HG03108 (cell line): ENCODE data around the gene GUCY1A2.

Experiments used
- ATAC-seq: cut with Tn5 transposase; IDR thresholded peaks from one replicate; pipeline ENCODE4 v1.9.1; 2021; ENCODE audit warnings: moderate library complexity; ENCODE audit not compliant: unreplicated experiment

GUCY1A2 gene

DNA sequence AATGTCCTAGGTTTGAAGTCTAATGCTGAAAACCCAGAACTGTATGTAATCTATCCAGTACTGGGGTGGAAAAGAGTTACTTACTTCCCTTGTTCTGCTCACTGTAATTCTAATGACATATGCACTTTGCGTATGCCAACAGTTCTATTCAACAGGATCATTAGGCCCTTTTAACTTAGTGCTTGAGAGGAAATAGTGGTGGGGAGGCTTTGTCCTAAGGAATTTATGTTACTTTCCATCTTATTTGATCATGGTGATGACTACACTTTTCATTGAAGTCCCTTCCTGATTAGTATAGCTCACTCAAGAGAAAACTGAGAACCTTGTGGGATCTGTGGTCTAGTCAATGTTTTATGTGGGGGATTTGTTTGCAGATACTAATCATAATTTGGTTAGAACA lies 348.2 kb downstream of the GUCY1A2 start:
- no peak for ATAC-seq

- no peak for ATAC-seq
Observed at GRCh38 chr11:106668147-106668546, 350.1 kb downstream of the GUCY1A2 start.

DNA sequence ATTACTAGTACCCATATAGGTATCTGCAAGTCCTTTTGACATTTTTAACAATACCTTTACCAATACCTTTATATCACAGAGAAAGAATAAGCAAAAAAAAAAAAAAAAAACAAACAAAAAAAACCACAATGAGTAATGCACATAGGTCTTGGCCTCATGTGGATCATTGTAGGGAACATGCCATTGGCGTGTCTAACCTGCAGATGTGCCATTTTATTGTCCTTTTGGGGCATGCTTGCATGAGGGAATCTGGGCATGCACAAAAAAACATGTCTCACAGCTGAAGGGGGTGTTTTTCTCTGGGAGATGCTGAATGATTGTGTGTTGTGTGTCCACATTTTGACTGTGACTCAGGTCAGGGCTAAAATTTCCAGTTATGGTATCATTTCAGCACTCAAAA lies 361.6 kb downstream of the GUCY1A2 start:
- ATAC-seq: no peak

GRCh38 chr11:106644824-106645223 lies 373.5 kb downstream of the GUCY1A2 start:
- no peak for ATAC-seq

GRCh38 chr11:106642331-106642730 lies 375.9 kb downstream of the GUCY1A2 start:
- no peak for ATAC-seq

DNA sequence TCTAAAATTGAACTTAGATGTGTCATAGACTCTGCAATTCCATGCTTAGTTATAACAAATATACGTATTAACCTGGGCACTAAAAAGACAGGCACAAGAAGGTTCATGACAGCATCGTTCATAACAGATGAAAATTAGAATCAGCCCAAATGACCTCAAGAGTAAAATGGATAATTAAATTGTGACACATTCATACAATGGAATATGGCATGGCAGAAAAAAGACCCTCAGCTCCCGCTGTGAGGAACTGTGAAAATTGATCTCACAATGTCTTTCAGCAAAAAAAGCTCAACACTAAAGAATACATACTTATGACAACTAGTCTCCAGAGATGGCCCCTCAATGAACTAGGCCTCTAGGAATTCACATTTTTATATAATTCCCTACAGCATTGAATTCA lies 386.0 kb downstream of the GUCY1A2 start:
- no peak for ATAC-seq

GRCh38 chr11:106627694-106628093 lies 390.6 kb downstream of the GUCY1A2 start:
- no peak for ATAC-seq

DNA sequence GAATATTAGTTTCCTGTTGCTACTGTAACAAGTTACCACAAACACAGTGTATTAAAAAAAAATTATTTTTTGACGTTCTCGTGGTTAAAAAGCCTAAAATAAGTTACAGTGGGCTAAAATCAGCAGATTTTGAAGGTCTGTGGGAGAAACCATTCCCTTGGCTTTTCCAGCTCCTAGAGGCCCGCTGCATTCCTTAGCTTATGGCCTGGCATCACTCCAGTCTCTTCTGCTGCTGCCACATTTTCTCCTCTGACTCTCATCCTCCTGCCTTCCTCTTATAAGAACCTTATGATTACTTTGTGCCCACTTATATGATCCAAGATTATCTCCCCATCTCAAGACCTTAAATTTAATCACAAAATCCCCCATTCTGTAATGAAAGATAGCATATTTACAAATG lies 392.7 kb downstream of the GUCY1A2 start:
- no peak for ATAC-seq

DNA sequence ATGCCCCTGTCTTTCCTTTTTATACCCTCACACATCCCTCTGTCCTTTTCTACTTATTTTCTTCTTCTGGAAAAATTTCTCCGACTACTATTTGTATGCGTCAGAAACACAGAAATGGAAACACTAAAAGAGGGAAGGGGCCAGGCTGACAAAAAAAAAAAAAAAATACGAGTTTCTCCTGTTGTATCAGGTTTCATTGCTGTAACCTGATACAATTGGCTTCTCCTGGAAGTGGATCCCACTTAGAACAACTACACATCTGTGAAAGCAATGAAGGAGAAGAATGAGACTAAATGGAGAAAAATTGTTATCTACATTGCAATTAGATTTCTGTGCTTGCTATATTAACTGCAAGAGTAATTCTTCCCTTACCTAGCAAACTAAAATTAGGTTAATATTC lies 393.9 kb downstream of the GUCY1A2 start:
- no peak for ATAC-seq
